T-helper 17 cell (primary cell): ENCODE measurements around the gene SCYL2. TPM values are rescaled to one million over a fixed set of nuclear protein-coding genes. Genes with fewer than 3 reads are reported as not detected.

Experiments used
- ATAC-seq: fragments of 150-1000 bp; cut with Tn5 transposase; 2 replicates; pipeline ENCODE4 v1.10.0; 2021; ENCODE audit warnings: mild to moderate bottlenecking, moderate library complexity
- DNase-seq, 3 donors: peaks; one replicate each; pipeline versions ENCODE4 v3.0.0 to v3.0.0-alpha.2; 2020 to 2021
- H3K9me3 ChIP-seq: one replicate; pipeline ENCODE4 v1.7.0; 2013; ENCODE audit warnings: low read length, mild to moderate bottlenecking; ENCODE audit not compliant: control insufficient read depth, poor library complexity, severe bottlenecking
- H3K27ac Mint-ChIP-seq: one replicate; pipeline ENCODE4 v1.8.0; 2022; ENCODE audit warnings: mild to moderate bottlenecking, moderate library complexity, mixed read lengths
- H3K27me3 Mint-ChIP-seq: one replicate; pipeline ENCODE4 v1.8.0; 2022; ENCODE audit warnings: mixed read lengths
- H3K36me3 Mint-ChIP-seq: one replicate; pipeline ENCODE4 v1.8.0; 2022; ENCODE audit warnings: low read depth, mixed read lengths
- H3K4me1 Mint-ChIP-seq: one replicate; pipeline ENCODE4 v1.8.0; 2022; ENCODE audit warnings: mild to moderate bottlenecking, mixed read lengths
- H3K4me3 Mint-ChIP-seq: one replicate; pipeline ENCODE4 v1.8.0; 2022; ENCODE audit warnings: mild to moderate bottlenecking, moderate library complexity, mixed read lengths
- total RNA-seq, 4 donors: library from RNA in 2 of 4; stranded (reverse) in 2 of 4; gene quantifications; one replicate each; pipeline ENCODE4 v1.2.3 and lab custom pipeline; 2022 to 2026

SCYL2 gene
- total RNA-seq, 2 donors from 2014 or later, result 30.2 to 40.9 TPM

GRCh38 chr12:100345020-100345767, 78.2 kb downstream of the SCYL2 start:
- no peaks in the 10 kb centered on the region for H3K4me1 Mint-ChIP-seq
- DNase-seq (no peak), ATAC-seq (no peak)
- H3K4me3 Mint-ChIP-seq, result no peak overlapping the region
- no peak overlapping the region for H3K27ac Mint-ChIP-seq
- H3K36me3 Mint-ChIP-seq, result no peaks in the 10 kb centered on the region
- H3K27me3 Mint-ChIP-seq, result no peaks in the 10 kb centered on the region
- H3K9me3 ChIP-seq, result no peaks in the 10 kb centered on the region

GRCh38 chr12:100346660-100347059, 79.7 kb downstream of the SCYL2 start:
- H3K27ac Mint-ChIP-seq, result no peak overlapping the region

GRCh38 chr12:100348657-100349454, 81.9 kb downstream of the SCYL2 start:
- DNase-seq, result no peak
- no peaks in the 10 kb centered on the region for H3K36me3 Mint-ChIP-seq
- peak overlapping the region; percentile 53 for H3K27ac Mint-ChIP-seq
- no peak overlapping the region for H3K4me3 Mint-ChIP-seq
- no peak for ATAC-seq
- peaks cover 5% of the 10 kb centered on the region for H3K27me3 Mint-ChIP-seq
- H3K4me1 Mint-ChIP-seq, result no peaks in the 10 kb centered on the region
- no peaks in the 10 kb centered on the region for H3K9me3 ChIP-seq

More at GRCh38 chr12:100346660-100347059, 79.7 kb downstream of the SCYL2 start:
- H3K9me3 ChIP-seq, result no peaks in the 10 kb centered on the region
- Mint-ChIP-seq H3K4me1 (no peaks in the 10 kb centered on the region), H3K4me3 (no peak overlapping the region), H3K27me3 (no peaks in the 10 kb centered on the region), H3K36me3 (no peaks in the 10 kb centered on the region)
- ATAC-seq (no peak), DNase-seq (no peak)

- H3K9me3 ChIP-seq, result no peaks in the 10 kb centered on the region
- H3K4me3 Mint-ChIP-seq, result no peak within 1 kb of the TSS
- peaks cover 63% of the 10 kb centered on the region for H3K27me3 Mint-ChIP-seq
- H3K4me1 Mint-ChIP-seq, result peaks cover 3% of the 10 kb centered on the region
- ATAC-seq (no peak), DNase-seq (no peak)
- peaks cover 5% of the 10 kb centered on the region for H3K36me3 Mint-ChIP-seq
- H3K27ac Mint-ChIP-seq, result no peak within 1 kb of the TSS
Measured at GRCh38 chr12:100356644-100357223, 89.8 kb downstream of the SCYL2 start, which contains the start of gene SLC17A8. SLC17A8 (plus strand) TSS chr12:100357074; CDS start chr12:100357392, 318 bp downstream.

GRCh38 chr12:100359248-100359647, 92.3 kb downstream of the SCYL2 start:
- Mint-ChIP-seq H3K27ac (no peak overlapping the region), H3K36me3 (peaks cover 5% of the 10 kb centered on the region), H3K27me3 (peaks cover 65% of the 10 kb centered on the region), H3K4me3 (no peak overlapping the region), H3K4me1 (peaks cover 3% of the 10 kb centered on the region)
- no peaks in the 10 kb centered on the region for H3K9me3 ChIP-seq
- ATAC-seq (no peak), DNase-seq (no peak)

- ATAC-seq (no peak), DNase-seq (no peak)
- Mint-ChIP-seq H3K4me1 (peaks cover under 1% of the 10 kb centered on the region), H3K4me3 (no peak overlapping the region), H3K36me3 (peaks cover 4% of the 10 kb centered on the region), H3K27ac (no peak overlapping the region), H3K27me3 (peaks cover 63% of the 10 kb centered on the region)
- no peaks in the 10 kb centered on the region for H3K9me3 ChIP-seq
Measured at GRCh38 chr12:100359822-100360221, 92.8 kb downstream of the SCYL2 start.

- Mint-ChIP-seq H3K36me3 (peaks cover 2% of the 10 kb centered on the region), H3K27ac (no peak overlapping the region), H3K4me1 (no peaks in the 10 kb centered on the region), H3K27me3 (peaks cover 59% of the 10 kb centered on the region), H3K4me3 (no peak overlapping the region)
- no peak for DNase-seq
- no peak for ATAC-seq
- H3K9me3 ChIP-seq, result no peaks in the 10 kb centered on the region
Measured at GRCh38 chr12:100360450-100360849, 93.5 kb downstream of the SCYL2 start.

- DNase-seq (no peak), ATAC-seq (no peak)
- Mint-ChIP-seq H3K36me3 (peaks cover 4% of the 10 kb centered on the region), H3K4me1 (no peaks in the 10 kb centered on the region), H3K27me3 (peaks cover 51% of the 10 kb centered on the region), H3K27ac (no peak overlapping the region), H3K4me3 (no peak overlapping the region)
- no peaks in the 10 kb centered on the region for H3K9me3 ChIP-seq
Measured at GRCh38 chr12:100364324-100364723, 97.3 kb downstream of the SCYL2 start.

- DNase-seq (no peak), ATAC-seq (no peak)
- H3K27me3 Mint-ChIP-seq, result peaks cover 42% of the 10 kb centered on the region
- no peak overlapping the region for H3K27ac Mint-ChIP-seq
- H3K9me3 ChIP-seq, result no peaks in the 10 kb centered on the region
- H3K36me3 Mint-ChIP-seq, result peaks cover 4% of the 10 kb centered on the region
- H3K4me3 Mint-ChIP-seq, result no peak overlapping the region
- no peaks in the 10 kb centered on the region for H3K4me1 Mint-ChIP-seq
Measured at GRCh38 chr12:100365411-100365810, 98.4 kb downstream of the SCYL2 start.

- Mint-ChIP-seq H3K36me3 (peaks cover 2% of the 10 kb centered on the region), H3K27ac (no peak overlapping the region), H3K4me3 (no peak overlapping the region), H3K27me3 (peaks cover 28% of the 10 kb centered on the region), H3K4me1 (no peaks in the 10 kb centered on the region)
- ATAC-seq (no peak), DNase-seq (no peak)
- no peaks in the 10 kb centered on the region for H3K9me3 ChIP-seq
Measured at GRCh38 chr12:100368066-100368465, 101.1 kb downstream of the SCYL2 start.

GRCh38 chr12:100371146-100371545, 104.2 kb downstream of the SCYL2 start:
- H3K9me3 ChIP-seq, result no peaks in the 10 kb centered on the region
- peaks cover 4% of the 10 kb centered on the region for H3K36me3 Mint-ChIP-seq
- DNase-seq, result no peak
- no peak overlapping the region for H3K27ac Mint-ChIP-seq
- no peaks in the 10 kb centered on the region for H3K4me1 Mint-ChIP-seq
- H3K4me3 Mint-ChIP-seq, result no peak overlapping the region
- no peak for ATAC-seq
- peaks cover 35% of the 10 kb centered on the region for H3K27me3 Mint-ChIP-seq

GRCh38 chr12:100372853-100373640, 106.1 kb downstream of the SCYL2 start:
- DNase-seq, result no peak
- ATAC-seq, result no peak
- peaks cover 38% of the 10 kb centered on the region for H3K27me3 Mint-ChIP-seq

More at GRCh38 chr12:100372853-100373640, 106.1 kb downstream of the SCYL2 start:
- Mint-ChIP-seq H3K4me3 (no peak overlapping the region), H3K27ac (no peak overlapping the region), H3K36me3 (peaks cover 4% of the 10 kb centered on the region), H3K4me1 (no peaks in the 10 kb centered on the region)
- H3K9me3 ChIP-seq, result no peaks in the 10 kb centered on the region
